Measurements from ENCODE around the gene KIF21A.

DNA sequence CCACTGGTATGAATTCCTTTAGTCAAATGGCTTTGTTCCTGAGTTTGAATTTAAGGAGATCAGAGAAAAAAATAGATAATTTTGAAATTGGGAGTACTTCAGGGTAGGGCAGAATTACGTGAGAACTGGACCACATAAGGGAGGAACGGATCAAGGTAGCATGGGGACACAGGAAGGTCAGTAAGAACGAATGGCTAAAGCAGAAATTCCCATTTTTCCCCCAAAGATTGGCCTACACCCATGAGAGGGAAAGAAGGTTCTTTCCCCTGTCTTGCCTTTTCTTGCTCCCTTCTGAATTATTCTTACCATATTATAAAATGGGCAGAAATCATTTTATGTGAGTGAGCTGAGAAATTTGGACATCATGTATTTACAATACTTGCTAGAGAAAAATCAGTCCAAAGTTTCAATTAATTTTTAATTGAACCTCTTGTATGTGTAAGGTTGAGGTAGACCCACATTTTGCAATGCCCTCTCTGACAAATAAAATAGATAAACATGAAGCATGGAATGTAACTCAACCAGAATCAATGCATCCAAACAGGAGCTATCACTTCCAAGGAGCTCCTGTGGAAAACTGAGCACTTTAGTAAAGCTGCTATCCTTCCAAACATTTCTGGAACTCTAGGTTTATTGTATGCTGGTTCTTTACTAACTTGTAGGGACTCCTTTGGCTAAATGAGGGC lies 93.8 kb downstream of the KIF21A start:
- TF ChIP-seq, protein P1, sequence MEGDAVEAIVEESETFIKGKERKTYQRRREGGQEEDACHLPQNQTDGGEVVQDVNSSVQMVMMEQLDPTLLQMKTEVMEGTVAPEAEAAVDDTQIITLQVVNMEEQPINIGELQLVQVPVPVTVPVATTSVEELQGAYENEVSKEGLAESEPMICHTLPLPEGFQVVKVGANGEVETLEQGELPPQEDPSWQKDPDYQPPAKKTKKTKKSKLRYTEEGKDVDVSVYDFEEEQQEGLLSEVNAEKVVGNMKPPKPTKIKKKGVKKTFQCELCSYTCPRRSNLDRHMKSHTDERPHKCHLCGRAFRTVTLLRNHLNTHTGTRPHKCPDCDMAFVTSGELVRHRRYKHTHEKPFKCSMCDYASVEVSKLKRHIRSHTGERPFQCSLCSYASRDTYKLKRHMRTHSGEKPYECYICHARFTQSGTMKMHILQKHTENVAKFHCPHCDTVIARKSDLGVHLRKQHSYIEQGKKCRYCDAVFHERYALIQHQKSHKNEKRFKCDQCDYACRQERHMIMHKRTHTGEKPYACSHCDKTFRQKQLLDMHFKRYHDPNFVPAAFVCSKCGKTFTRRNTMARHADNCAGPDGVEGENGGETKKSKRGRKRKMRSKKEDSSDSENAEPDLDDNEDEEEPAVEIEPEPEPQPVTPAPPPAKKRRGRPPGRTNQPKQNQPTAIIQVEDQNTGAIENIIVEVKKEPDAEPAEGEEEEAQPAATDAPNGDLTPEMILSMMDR (IDR thresholded peaks at IDR 0.05 in 2 of 3, conservative IDR thresholded peaks at IDR 0.05 in 1 of 3; ENCODE audit: borderline replicate concordance in 1 of 3, insufficient read depth in 1 of 3, low read depth in 2 of 3, low read length in 2 of 3), result no peak
- TF ChIP-seq EZH2 (IDR thresholded peaks at IDR 0.05) (no peak), POLR2A (IDR thresholded peaks at IDR 0.05; ENCODE audit: borderline replicate concordance, extremely low read depth, insufficient read depth, insufficient read length) (no peak), YY1 (IDR thresholded peaks at IDR 0.05; ENCODE audit: extremely low read depth, insufficient replicate concordance, low read depth, low read length) (no peak)

Measured in HCT116 (cell line).